Measurements from ENCODE around the gene BCKDHA.

DNA sequence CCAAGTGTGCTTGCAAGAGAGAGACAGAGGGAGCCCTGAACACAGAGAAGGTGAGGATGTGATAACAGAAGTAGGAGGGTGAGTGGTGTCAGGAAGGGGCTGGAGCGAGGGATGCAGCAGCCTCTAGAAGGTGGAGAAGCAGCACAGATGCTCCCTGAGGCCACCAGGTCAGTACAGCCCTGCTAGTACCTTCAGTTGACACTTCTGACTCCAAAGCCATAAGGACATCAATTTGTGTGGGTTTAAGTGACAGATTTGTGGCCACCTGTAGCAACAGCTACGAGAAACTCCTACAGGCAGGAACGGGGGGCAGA is 52.2 kb downstream of the BCKDHA start:
- TF ChIP-seq CTCF (IDR thresholded peaks at IDR 0.05) (no peak), POLR2A (IDR thresholded peaks at IDR 0.05) (no peak)

All from esophagus squamous epithelium (tissue), 4 donors.